Liver (tissue), 9 donors: ENCODE measurements around the gene LRP1-AS. TPM values are rescaled to one million over a fixed set of nuclear protein-coding genes. Genes with fewer than 3 reads are reported as not detected.

Experiments used
- DNase-seq: peaks from one replicate; pipeline ENCODE4 v3.0.0-alpha.2; 2017; ENCODE audit warnings: low spot score
- H3K27ac ChIP-seq, 2 donors: one replicate each; pipeline ENCODE4 v1.7.0; 2013; ENCODE audit warnings: inconsistent platforms in 2 of 2, low read length in 2 of 2, control low read depth in 1 of 2, low read depth in 1 of 2, mild to moderate bottlenecking in 1 of 2
- H3K27me3 ChIP-seq, 4 donors: one replicate each; pipeline versions ENCODE4 v1.6.1 to v1.7.0; 2013; ENCODE audit warnings: low read length in 3 of 4, inconsistent platforms in 1 of 4, mild to moderate bottlenecking in 1 of 4, moderate library complexity in 1 of 4; ENCODE audit not compliant: control insufficient read depth in 4 of 4, insufficient read depth in 4 of 4
- H3K36me3 ChIP-seq, 4 donors: one replicate each; pipeline versions ENCODE4 v1.6.1 to v1.7.0; 2013; ENCODE audit warnings: low read length in 3 of 4, mild to moderate bottlenecking in 3 of 4, low read depth in 1 of 4, moderate library complexity in 1 of 4; ENCODE audit not compliant: control insufficient read depth in 4 of 4, insufficient read depth in 3 of 4
- H3K4me1 ChIP-seq, 4 donors: one replicate each; pipeline versions ENCODE4 v1.6.1 to v1.7.0; 2013; ENCODE audit warnings: low read length in 3 of 4, mild to moderate bottlenecking in 3 of 4, moderate library complexity in 1 of 4; ENCODE audit not compliant: control insufficient read depth in 4 of 4, insufficient read depth in 4 of 4
- H3K4me3 ChIP-seq, 3 donors: one replicate each; pipeline versions ENCODE4 v1.6.1 to v1.7.0; 2013; ENCODE audit warnings: low read length in 3 of 3, control low read depth in 1 of 3, low read depth in 1 of 3, mild to moderate bottlenecking in 1 of 3
- H3K9ac ChIP-seq, 2 donors: one replicate each; pipeline ENCODE4 v1.7.0; 2013; ENCODE audit warnings: low read length in 2 of 2, mild to moderate bottlenecking in 2 of 2, moderate library complexity in 2 of 2, control low read depth in 1 of 2, low read depth in 1 of 2
- H3K9me3 ChIP-seq, 4 donors: one replicate each; pipeline versions ENCODE4 v1.6.1 to v1.7.0; 2013; ENCODE audit warnings: low read length in 3 of 4; ENCODE audit not compliant: control insufficient read depth in 4 of 4
- ATF3 ChIP-seq: IDR thresholded peaks from 2 replicates; pipeline ENCODE4 v1.6.1; 2016; ENCODE audit warnings: antibody characterized with exemption
- CTCF ChIP-seq: fragments of 150-350 bp; IDR thresholded peaks from 2 replicates; pipeline ENCODE4 v1.5.1; 2017; ENCODE audit warnings: improper control_type of control experiment, low read depth, low read length; ENCODE audit not compliant: missing input control
- EGR1 ChIP-seq, 2 donors: IDR thresholded peaks; 2 replicates each; pipeline ENCODE4 v1.6.1; 2016 to 2018; ENCODE audit warnings: antibody characterized with exemption in 2 of 2, low read depth in 2 of 2
- FOXA1 ChIP-seq: IDR thresholded peaks from 2 replicates; pipeline ENCODE4 v1.6.1; 2016; ENCODE audit warnings: antibody characterized with exemption
- FOXA2 ChIP-seq: IDR thresholded peaks from 2 replicates; pipeline ENCODE4 v1.6.1; 2016; ENCODE audit warnings: antibody characterized with exemption
- GABPA ChIP-seq, 2 donors: IDR thresholded peaks in 1 of 2; conservative IDR thresholded peaks in 1 of 2; 2 replicates each; pipeline ENCODE4 v1.6.1; 2016; ENCODE audit warnings: antibody characterized with exemption in 2 of 2, mild to moderate bottlenecking in 1 of 2, moderate library complexity in 1 of 2
- HNF4A ChIP-seq, 2 donors: conservative IDR thresholded peaks; 2 replicates each; pipeline ENCODE4 v1.6.1; 2016; ENCODE audit warnings: antibody characterized with exemption in 2 of 2, mild to moderate bottlenecking in 2 of 2
- HNF4G ChIP-seq: IDR thresholded peaks from 2 replicates; pipeline ENCODE4 v1.6.1; 2016; ENCODE audit warnings: antibody characterized with exemption
- NR2F2 ChIP-seq: IDR thresholded peaks from 2 replicates; pipeline ENCODE4 v1.6.1; 2016; ENCODE audit warnings: antibody characterized with exemption
- RAD21 ChIP-seq, 2 donors: IDR thresholded peaks; 2 replicates each; pipeline ENCODE4 v1.6.1; 2016; ENCODE audit warnings: antibody characterized with exemption in 2 of 2, mild to moderate bottlenecking in 2 of 2
- SP1 ChIP-seq: IDR thresholded peaks from 2 replicates; pipeline ENCODE4 v1.6.1; 2018; ENCODE audit warnings: antibody characterized with exemption, mild to moderate bottlenecking
- TAF1 ChIP-seq: conservative IDR thresholded peaks from 2 replicates; pipeline ENCODE4 v1.6.1; 2016; ENCODE audit warnings: antibody characterized with exemption, mild to moderate bottlenecking
- YY1 ChIP-seq: IDR thresholded peaks from 2 replicates; pipeline ENCODE4 v1.6.1; 2016; ENCODE audit warnings: antibody characterized with exemption, mild to moderate bottlenecking
- ZBTB33 ChIP-seq: IDR thresholded peaks from 2 replicates; pipeline ENCODE4 v1.6.1; 2016; ENCODE audit warnings: antibody characterized with exemption
- whole genome bisulfite sequencing: extraction: QIAGEN DNeasy Blood & Tissue Kit; methylation state at CpG from one replicate; pipeline ENCODE4 v1.1.7; 2013; 5-methylcytosine and 5-hydroxymethylcytosine counted together
- polyA plus RNA-seq, 2 donors: library from polyadenylated mRNA; stranded (reverse) in 1 of 2; unstranded in 1 of 2; fragments of 200-250 nt in 1 of 2; fragments of >200 nt in 1 of 2; fragmentation: Nextera tagmentation in 1 of 2; extraction: Ambion mirVana in 1 of 2; gene quantifications; one replicate each; pipeline versions ENCODE4 v1.2.1 to v1.2.3, GENCODE V29; 2013 to 2015
- total RNA-seq, 2 donors: library from RNA; depleted of rRNA; stranded (reverse); fragments of >200 nt; gene quantifications; one replicate each; pipeline ENCODE4 v1.2.3, GENCODE V29; 2014
- donor health status: healthy.
- donor health status: healthy.
- donor health status: healthy.
- donor health status: healthy.
- donor health status: healthy.

Gene LRP1-AS
- total and polyA plus RNA-seq, 4 donors: not detected

GRCh38 chr12:57162553-57163125 lies 15.2 kb upstream of the LRP1-AS start:
- no peak for DNase-seq
- no peak overlapping the region for H3K27ac ChIP-seq

GRCh38 chr12:57161491-57161890 lies 14.1 kb upstream of the LRP1-AS start:
- Histone ChIP-seq H3K36me3 (peaks cover 36 to 91% (median 69%) of the 10 kb centered on the region in 4 donors), H3K9ac (no peak overlapping the region), H3K27me3 (no peaks in the 10 kb centered on the region), H3K4me3 (no peak overlapping the region), H3K27ac (no peak overlapping the region), H3K9me3 (no peaks in the 10 kb centered on the region), H3K4me1 (peaks cover 0 to 11% (median 2%) of the 10 kb centered on the region in 4 donors)
- 85% methylated on average over 7 of the region's 7 CpGs for WGBS
- DNase-seq: no peak
- no peak for TF ChIP-seq CTCF
- no peak for TF ChIP-seq ZBTB33

More at GRCh38 chr12:57162553-57163125, 15.2 kb upstream of the LRP1-AS start:
- Histone ChIP-seq H3K9me3 (no peaks in the 10 kb centered on the region), H3K27me3 (no peaks in the 10 kb centered on the region), H3K4me3 (no peak overlapping the region), H3K36me3 (peaks cover 39 to 91% (median 74%) of the 10 kb centered on the region in 4 donors), H3K9ac (no peak overlapping the region), H3K4me1 (peaks cover 0 to 10% (median 2%) of the 10 kb centered on the region in 4 donors)
- 90% methylated on average over 8 of the region's 8 CpGs for WGBS
- TF ChIP-seq FOXA1: no peak
- TF ChIP-seq CTCF: no peak

GRCh38 chr12:57160741-57161140 lies 13.3 kb upstream of the LRP1-AS start:
- no peak overlapping the region for H3K9ac ChIP-seq
- no peaks in the 10 kb centered on the region for H3K27me3 ChIP-seq
- DNase-seq: no peak
- whole genome bisulfite sequencing: 95% methylated on average over 14 of the region's 14 CpGs
- no peaks in the 10 kb centered on the region for H3K9me3 ChIP-seq
- H3K4me3 ChIP-seq: no peak overlapping the region
- H3K4me1 ChIP-seq: peaks cover 0 to 11% (median 2%) of the 10 kb centered on the region in 4 donors
- H3K27ac ChIP-seq: no peak overlapping the region
- TF ChIP-seq NR2F2: no peak
- no peak for TF ChIP-seq FOXA2
- TF ChIP-seq ZBTB33: no peak
- TF ChIP-seq TAF1: no peak
- TF ChIP-seq SP1: no peak
- no peak for TF ChIP-seq GABPA (IDR thresholded peaks at IDR 0.05 in 1 of 2, conservative IDR thresholded peaks at IDR 0.05 in 1 of 2)
- TF ChIP-seq YY1: no peak
- no peak for TF ChIP-seq HNF4A (conservative IDR thresholded peaks at IDR 0.05)
- no peak for TF ChIP-seq RAD21 (IDR thresholded peaks at IDR 0.05)
- no peak for TF ChIP-seq HNF4G
- TF ChIP-seq ATF3: no peak
- TF ChIP-seq EGR1 (IDR thresholded peaks at IDR 0.05; ENCODE audit: low read depth in 2 of 2): no peak
- peaks cover 40 to 90% (median 71%) of the 10 kb centered on the region in 4 donors for H3K36me3 ChIP-seq
